Adrenal gland (tissue), 19 donors: Measurements from ENCODE around the gene DPM1. TPM values are rescaled to one million over a fixed set of nuclear protein-coding genes. Genes with fewer than 3 reads are reported as not detected.

Experiments used
- DNase-seq, 7 donors: peaks; one replicate each; pipeline ENCODE4 v3.0.0-alpha.2; 2019 to 2020
- H3K27ac ChIP-seq, 5 donors: fragments of 200-600 bp; sonication (generic) in 4 of 5; 1 replicate in 3 of 5; 2 replicates in 2 of 5; pipeline versions ENCODE4 v1.5.1 to v1.8.0; 2016 to 2020; ENCODE audit warnings: mild to moderate bottlenecking in 1 of 5
- H3K27me3 ChIP-seq: fragments of 200-600 bp; 2 replicates; pipeline ENCODE4 v1.8.0; 2021
- H3K36me3 ChIP-seq, 2 donors: fragments of 200-600 bp; replicated peaks in 1 of 2; 1 replicate in 1 of 2; 2 replicates in 1 of 2; pipeline versions ENCODE4 v1.5.1 to v1.8.0; 2018 to 2022
- H3K4me1 ChIP-seq, 2 donors: fragments of 200-600 bp; replicated peaks in 1 of 2; 1 replicate in 1 of 2; 2 replicates in 1 of 2; pipeline versions ENCODE4 v1.5.1 to v1.8.0; 2018 to 2021
- H3K4me3 ChIP-seq, 4 donors: fragments of 200-600 bp; sonication (generic) in 3 of 4; one replicate each; pipeline ENCODE4 v1.5.1; 2016 to 2018
- H3K9me3 ChIP-seq, 3 donors: fragments of 200-600 bp; sonication (generic) in 1 of 3; replicated peaks in 1 of 3; 1 replicate in 2 of 3; 2 replicates in 1 of 3; pipeline versions ENCODE4 v1.5.1 to v1.8.0; 2016 to 2021
- POLR2A ChIP-seq, 2 donors: fragments of 450-650 bp; IDR thresholded peaks; one replicate each; pipeline ENCODE4 v1.6.1; 2017; ENCODE audit warnings: antibody characterized with exemption in 2 of 2, mild to moderate bottlenecking in 2 of 2, moderate library complexity in 1 of 2
- WGBS, 4 donors: extraction: QIAGEN DNeasy Blood & Tissue Kit in 2 of 4; methylation state at CpG; one replicate each; pipeline versions ENCODE4 v1.1.5 to v1.1.7; 2013 to 2017; 5-methylcytosine and 5-hydroxymethylcytosine counted together
- intact Hi-C, 2 donors: fragments of 100-400 bp; cut with DNase I; formaldehyde crosslinking; loops; one replicate each; pipeline versions ENCODE4 v1.14.1 to v1.15.0; 2022 to 2023
- long read RNA-seq, 10 donors: library from polyadenylated mRNA in 3 of 10; unstranded in 2 of 10; stranded (forward) in 1 of 10; transcript quantifications; one replicate each; pipeline ENCODE4 v2.0.0 and lab custom pipeline, GENCODE V29; 2021 to 2026
- polyA plus RNA-seq, 3 donors: library from polyadenylated mRNA; stranded (reverse); fragments of 200-250 nt in 2 of 3; fragments of 350-450 nt in 1 of 3; fragmentation: Illumina TruSeq in 1 of 3; extraction: RNeasy Lipid Tissue Mini Kit (QIAGEN cat#74804) in 1 of 3; gene quantifications; one replicate each; pipeline ENCODE4 v1.2.3, GENCODE V29; 2013 to 2014
- total RNA-seq, 9 donors: library from RNA; depleted of rRNA in 4 of 9; stranded (reverse); fragments of >200 nt in 4 of 9; fragments of 120-200 nt in 1 of 9; fragmentation: NEBNext Ultra II Directional in 1 of 9; extraction: Animal tissue kit (Norgen Biotek cat#: 25700) in 1 of 9; gene quantifications; one replicate each; pipeline versions ENCODE4 v1.1.0 to v1.2.4, GENCODE V29; 2013 to 2023
- TF ChIP-seq, protein P1 (sequence below), 6 experiments: fragments of 450-650 bp in 4 of 6; fragments of 200-600 bp in 2 of 6; sonication (generic) in 1 of 6; IDR thresholded peaks; 1 replicate in 5 of 6; 2 replicates in 1 of 6; pipeline versions ENCODE4 v1.5.1 to v1.8.0; 2016 to 2021; ENCODE audit warnings: antibody characterized with exemption in 6 of 6, mild to moderate bottlenecking in 2 of 6, moderate library complexity in 1 of 6
- donor health status: healthy with polysubstance abuse.
- donor health status: Bipolar disorder and iron deficiency.
- donor health status: DM: yes; HTN: yes; CAD: no.
- donor health status: DM: no; HTN: no; CAD: no.
- donor health status: DM: no; HTN: no; CAD: no.
- donor health status: DM: yes; HTN: yes; CAD: no.

DPM1 gene
- total RNA-seq (10 to 100 TPM; 33.2 to 91.1 (median 43.6) TPM), polyA plus RNA-seq (100 to 1,000 TPM in 1 of 3 donors, 10 to 100 TPM in 2; 21.0 to 145 (median 23.2) TPM)
- long read RNA-seq, donor 1, transcript DPM1-203 (9 exons, 1,075 nt) = major isoform, 18 of 124 reads
- long read RNA-seq, donor 1, partial matches to known transcripts = 86 of 124 reads
- long read RNA-seq, donor 1, other reads (novel, unspliced or antisense) = 20 of 124 reads
- long read RNA-seq, donor 2, transcript DPM1-203 (9 exons, 1,075 nt) = major isoform, 19 of 93 reads
- long read RNA-seq, donor 2, partial matches to known transcripts = 56 of 93 reads
- long read RNA-seq, donor 2, other reads (novel, unspliced or antisense) = 18 of 93 reads
- long read RNA-seq, donor 3, transcript DPM1-203 (9 exons, 1,075 nt) = major isoform, 18 of 86 reads
- long read RNA-seq, donor 3, partial matches to known transcripts = 49 of 86 reads
- long read RNA-seq, donor 3, other reads (novel, unspliced or antisense) = 17 of 86 reads
- long read RNA-seq, donor 4, transcript DPM1-203 (9 exons, 1,075 nt) = major isoform, 16 of 27 reads
- long read RNA-seq, donor 4, partial matches to known transcripts = 0 of 27 reads
- long read RNA-seq, donor 4, other reads (novel, unspliced or antisense) = 11 of 27 reads
- long read RNA-seq, donor 5, transcript DPM1-203 (9 exons, 1,075 nt) = major isoform, 32 of 43 reads
- long read RNA-seq, donor 5, partial matches to known transcripts = 1 of 43 reads
- long read RNA-seq, donor 5, other reads (novel, unspliced or antisense) = 8 of 43 reads
- long read RNA-seq, donor 6, transcript DPM1-203 (9 exons, 1,075 nt) = major isoform, 16 of 23 reads
- long read RNA-seq, donor 6, partial matches to known transcripts = 0 of 23 reads
- long read RNA-seq, donor 6, other reads (novel, unspliced or antisense) = 5 of 23 reads
- long read RNA-seq, donor 7, transcript DPM1-203 (9 exons, 1,075 nt) = major isoform, 7 of 39 reads
- long read RNA-seq, donor 7, partial matches to known transcripts = 30 of 39 reads
- long read RNA-seq, donor 7, other reads (novel, unspliced or antisense) = 0 of 39 reads
- long read RNA-seq, donor 8, transcript DPM1-203 (9 exons, 1,075 nt) = major isoform, 23 of 120 reads
- long read RNA-seq, donor 8, partial matches to known transcripts = 74 of 120 reads
- long read RNA-seq, donor 8, other reads (novel, unspliced or antisense) = 23 of 120 reads
- long read RNA-seq, donor 9, transcript DPM1-203 (9 exons, 1,075 nt) = major isoform, 16 of 96 reads
- long read RNA-seq, donor 9, partial matches to known transcripts = 66 of 96 reads
- long read RNA-seq, donor 9, other reads (novel, unspliced or antisense) = 14 of 96 reads
- long read RNA-seq, donor 10, transcript DPM1-203 (9 exons, 1,075 nt) = major isoform, 7 of 31 reads
- long read RNA-seq, donor 10, partial matches to known transcripts = 23 of 31 reads
- long read RNA-seq, donor 10, other reads (novel, unspliced or antisense) = 0 of 31 reads

GRCh38 chr20:50957798-50958614 lies at the start of gene DPM1:
DPM1 (minus strand) TSS chr20:50958532; CDS start chr20:50958523, 9 bp downstream.
- H3K4me3 ChIP-seq = peak within 1 kb of the TSS; percentile 60 to 96 (median 85)
- H3K27ac ChIP-seq = peak within 1 kb of the TSS; percentile 66 to 97 (median 91)
- no peaks in the 10 kb centered on the region for H3K9me3 ChIP-seq
- intact Hi-C loops = no loop called here
- TF ChIP-seq POLR2A (IDR thresholded peaks at IDR 0.05) = peak; percentile 69 to 95
- TF ChIP-seq, protein P1, sequence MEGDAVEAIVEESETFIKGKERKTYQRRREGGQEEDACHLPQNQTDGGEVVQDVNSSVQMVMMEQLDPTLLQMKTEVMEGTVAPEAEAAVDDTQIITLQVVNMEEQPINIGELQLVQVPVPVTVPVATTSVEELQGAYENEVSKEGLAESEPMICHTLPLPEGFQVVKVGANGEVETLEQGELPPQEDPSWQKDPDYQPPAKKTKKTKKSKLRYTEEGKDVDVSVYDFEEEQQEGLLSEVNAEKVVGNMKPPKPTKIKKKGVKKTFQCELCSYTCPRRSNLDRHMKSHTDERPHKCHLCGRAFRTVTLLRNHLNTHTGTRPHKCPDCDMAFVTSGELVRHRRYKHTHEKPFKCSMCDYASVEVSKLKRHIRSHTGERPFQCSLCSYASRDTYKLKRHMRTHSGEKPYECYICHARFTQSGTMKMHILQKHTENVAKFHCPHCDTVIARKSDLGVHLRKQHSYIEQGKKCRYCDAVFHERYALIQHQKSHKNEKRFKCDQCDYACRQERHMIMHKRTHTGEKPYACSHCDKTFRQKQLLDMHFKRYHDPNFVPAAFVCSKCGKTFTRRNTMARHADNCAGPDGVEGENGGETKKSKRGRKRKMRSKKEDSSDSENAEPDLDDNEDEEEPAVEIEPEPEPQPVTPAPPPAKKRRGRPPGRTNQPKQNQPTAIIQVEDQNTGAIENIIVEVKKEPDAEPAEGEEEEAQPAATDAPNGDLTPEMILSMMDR (IDR thresholded peaks at IDR 0.05) = no peak
- DNase-seq = peak; percentile 88 to 95 (median 91)
- 0 to 1% (median 0%) methylated on average over 41 to 52 of the region's 52 CpGs for whole genome bisulfite sequencing, 4 donors
- H3K27me3 ChIP-seq = no peaks in the 10 kb centered on the region
- H3K4me1 ChIP-seq = peaks cover 22 to 67% of the 10 kb centered on the region in 2 donors
- peaks cover 0 to 10% of the 10 kb centered on the region in 2 donors for H3K36me3 ChIP-seq

- Histone ChIP-seq H3K4me1 (no peaks in the 10 kb centered on the region), H3K4me3 (no peak overlapping the region), H3K27me3 (peaks cover 4% of the 10 kb centered on the region), H3K27ac (no peak overlapping the region), H3K36me3 (no peaks in the 10 kb centered on the region), H3K9me3 (no peaks in the 10 kb centered on the region)
- intact Hi-C loops = no loop called here
- DNase-seq = no peak
- 78 to 87% (median 84%) methylated on average over 7 of the region's 7 CpGs for WGBS, 4 donors
- no peak for TF ChIP-seq POLR2A (IDR thresholded peaks at IDR 0.05)
- TF ChIP-seq, protein P1 (IDR thresholded peaks at IDR 0.05) = no peak
These were observed 46.9 kb upstream of the DPM1 start for GRCh38 chr20:51005214-51005613.

- TF ChIP-seq, protein P1 (IDR thresholded peaks at IDR 0.05) = no peak
These were observed 46.4 kb upstream of the DPM1 start for GRCh38 chr20:51004781-51005180.

More at GRCh38 chr20:51004781-51005180, 46.4 kb upstream of the DPM1 start:
- intact Hi-C loops = no loop called here
- H3K36me3 ChIP-seq = no peaks in the 10 kb centered on the region
- WGBS, 4 donors = 79 to 85% (median 83%) methylated on average over 7 to 9 of the region's 9 CpGs
- no peak overlapping the region for H3K4me3 ChIP-seq
- no peaks in the 10 kb centered on the region for H3K4me1 ChIP-seq
- H3K27ac ChIP-seq = no peak overlapping the region
- peaks cover 4% of the 10 kb centered on the region for H3K27me3 ChIP-seq
- no peak for DNase-seq
- H3K9me3 ChIP-seq = no peaks in the 10 kb centered on the region
